ENCODE data around the gene JMJD7.
"Not testable (repeated sequence)": the region's sequence is repeated elsewhere in the genome, so short reads cannot be mapped to it uniquely, and the experiment has no call there.

JMJD7 gene

GRCh38 chr15:41822957-41823356 lies 4.9 kb upstream of the JMJD7 start:
- no peak for DNase-seq

- DNase-seq: no peak
Measured at GRCh38 chr15:41823502-41823901, 4.4 kb upstream of the JMJD7 start.

- DNase-seq: no peak
Measured at GRCh38 chr15:41824062-41824745, 3.7 kb upstream of the JMJD7 start.

GRCh38 chr15:41825145-41825544 lies 2.7 kb upstream of the JMJD7 start:
- no peak for DNase-seq

- no peak for DNase-seq
Measured at GRCh38 chr15:41825572-41826535, 2.0 kb upstream of the JMJD7 start.

- DNase-seq: peak; percentile 33
Measured at GRCh38 chr15:41827290-41827879, 507 bp upstream of the JMJD7 start.

- DNase-seq: no peak
Measured at GRCh38 chr15:41828807-41829141, 882 bp downstream of the JMJD7 start.

GRCh38 chr15:41829959-41830646 lies 2.2 kb downstream of the JMJD7 start:
- no peak for DNase-seq

GRCh38 chr15:41831291-41831690 lies 3.4 kb downstream of the JMJD7 start:
- DNase-seq: not testable (repeated sequence)

GRCh38 chr15:41832208-41832607 lies 4.3 kb downstream of the JMJD7 start:
- no peak for DNase-seq

GRCh38 chr15:41832875-41833274 lies 5.0 kb downstream of the JMJD7 start:
- DNase-seq: no peak

- no peak for DNase-seq
Measured at GRCh38 chr15:41834096-41834495, 6.2 kb downstream of the JMJD7 start.

GRCh38 chr15:41836073-41836472 lies 8.2 kb downstream of the JMJD7 start:
- DNase-seq: no peak

GRCh38 chr15:41836713-41837454 lies 9.0 kb downstream of the JMJD7 start:
- DNase-seq: no peak

GRCh38 chr15:41838400-41838897 lies 10.6 kb downstream of the JMJD7 start, which contains the start of gene PLA2G4B:
Gene PLA2G4B (plus strand): TSS chr15:41838847. CDS start chr15:41838914, 67 bp downstream.
- no peak for DNase-seq

- DNase-seq: no peak
Measured at GRCh38 chr15:41839781-41840491, 12.0 kb downstream of the JMJD7 start.

GRCh38 chr15:41840673-41841072 lies 12.8 kb downstream of the JMJD7 start:
- no peak for DNase-seq

GRCh38 chr15:41841131-41841530 lies 13.2 kb downstream of the JMJD7 start:
- DNase-seq: no peak

- no peak for DNase-seq
Measured at GRCh38 chr15:41842229-41842628, 14.3 kb downstream of the JMJD7 start.

- no peak for DNase-seq
Measured at GRCh38 chr15:41843571-41843970, 15.7 kb downstream of the JMJD7 start.

- DNase-seq: no peak
Measured at GRCh38 chr15:41844814-41845213, 16.9 kb downstream of the JMJD7 start.
